Gastrocnemius medialis (tissue), 4 donors: ENCODE results near the gene CDH23. TPM values are rescaled to one million over a fixed set of nuclear protein-coding genes. Genes with fewer than 3 reads are reported as not detected.
"Not testable (repeated sequence)": the region's sequence is repeated elsewhere in the genome, so short reads cannot be mapped to it uniquely, and the experiment has no call there.

Experiments used
- ATAC-seq, 2 donors: fragments of 150-250 bp; one replicate each; pipeline ENCODE4 v1.9.1; 2016
- DNase-seq, 2 donors: peaks; one replicate each; pipeline ENCODE4 v3.0.0-alpha.2; 2019
- H3K27ac ChIP-seq, 4 donors: fragments of 200-600 bp; sonication (generic); 1 replicate in 1 of 4; 2 replicates in 3 of 4; pipeline ENCODE4 v1.5.1; 2016 to 2018; ENCODE audit warnings: mild to moderate bottlenecking in 2 of 4, moderate library complexity in 1 of 4
- H3K27me3 ChIP-seq, 3 donors: fragments of 200-600 bp; sonication (generic) in 2 of 3; 1 replicate in 1 of 3; 2 replicates in 2 of 3; pipeline versions ENCODE4 v1.5.1 to v1.6.0; 2016 to 2019; ENCODE audit warnings: mild to moderate bottlenecking in 1 of 3, moderate library complexity in 1 of 3
- H3K36me3 ChIP-seq, 2 donors: fragments of 200-600 bp; sonication (generic) in 1 of 2; one replicate each; pipeline ENCODE4 v1.5.1; 2017 to 2018
- H3K4me1 ChIP-seq, 2 donors: fragments of 200-600 bp; sonication (generic) in 1 of 2; one replicate each; pipeline ENCODE4 v1.5.1; 2016 to 2017; ENCODE audit warnings: mild to moderate bottlenecking in 2 of 2
- H3K4me3 ChIP-seq, 4 donors: fragments of 200-600 bp; sonication (generic) in 3 of 4; 1 replicate in 1 of 4; 2 replicates in 3 of 4; pipeline ENCODE4 v1.5.1; 2016 to 2019; ENCODE audit warnings: mild to moderate bottlenecking in 2 of 4
- H3K9me3 ChIP-seq, 3 donors: fragments of 200-600 bp; sonication (generic) in 2 of 3; 1 replicate in 1 of 3; 2 replicates in 2 of 3; pipeline ENCODE4 v1.5.1; 2016 to 2019
- CTCF ChIP-seq, 5 experiments: fragments of 450-650 bp in 3 of 5; fragments of 200-600 bp in 2 of 5; sonication (generic) in 2 of 5; IDR thresholded peaks in 4 of 5; conservative IDR thresholded peaks in 1 of 5; 1 replicate in 4 of 5; 2 replicates in 1 of 5; pipeline ENCODE4 v1.5.1; 2016 to 2019; ENCODE audit warnings: antibody characterized with exemption in 5 of 5, mild to moderate bottlenecking in 3 of 5, moderate library complexity in 3 of 5
- POLR2A ChIP-seq, 2 donors: fragments of 450-650 bp; IDR thresholded peaks; one replicate each; pipeline ENCODE4 v1.6.1; 2017; ENCODE audit warnings: antibody characterized with exemption in 2 of 2, mild to moderate bottlenecking in 2 of 2, moderate library complexity in 2 of 2
- in situ Hi-C, 4 donors: fragments of 200-750 bp; cut with MboI; loops; one replicate each; pipeline versions ENCODE4 v1.15.0 to v1.8.0; 2017; ENCODE audit warnings: low sequenced_read_pairs in 4 of 4
- intact Hi-C: fragments of 100-400 bp; cut with DNase I; formaldehyde crosslinking; loops from one replicate; pipeline ENCODE4 v1.15.1; 2023; ENCODE audit warnings: low total_unique reads
- total RNA-seq, 4 donors: library from RNA; depleted of rRNA; stranded (reverse); fragments of >200 nt; gene quantifications; one replicate each; pipeline versions ENCODE4 v1.1.0 to v1.2.3, GENCODE V29; 2016

Gene CDH23
- total RNA-seq, 4 donors from 2014 or later: 0.53 to 1.8 (median 1.2) TPM

GRCh38 chr10:71597821-71598498, 201.2 kb downstream of the CDH23 start:
- peak; percentile 76 to 81 for ATAC-seq
- Histone ChIP-seq H3K36me3 (no peaks in the 10 kb centered on the region), H3K9me3 (no peaks in the 10 kb centered on the region), H3K27me3 (no peaks in the 10 kb centered on the region), H3K4me1 (peaks cover 6 to 13% of the 10 kb centered on the region in 2 donors), H3K27ac (peak overlapping the region; percentile 17 to 74 (median 56)), H3K4me3 (no peak overlapping the region)
- intact Hi-C loops (no loop called here), in situ Hi-C loops (no loop called here)
- TF ChIP-seq POLR2A (IDR thresholded peaks at IDR 0.05) (no peak), CTCF (IDR thresholded peaks at IDR 0.05 in 4 of 5, conservative IDR thresholded peaks at IDR 0.05 in 1 of 5) (no peak)
- DNase-seq: peak; percentile 58 to 89

DNA sequence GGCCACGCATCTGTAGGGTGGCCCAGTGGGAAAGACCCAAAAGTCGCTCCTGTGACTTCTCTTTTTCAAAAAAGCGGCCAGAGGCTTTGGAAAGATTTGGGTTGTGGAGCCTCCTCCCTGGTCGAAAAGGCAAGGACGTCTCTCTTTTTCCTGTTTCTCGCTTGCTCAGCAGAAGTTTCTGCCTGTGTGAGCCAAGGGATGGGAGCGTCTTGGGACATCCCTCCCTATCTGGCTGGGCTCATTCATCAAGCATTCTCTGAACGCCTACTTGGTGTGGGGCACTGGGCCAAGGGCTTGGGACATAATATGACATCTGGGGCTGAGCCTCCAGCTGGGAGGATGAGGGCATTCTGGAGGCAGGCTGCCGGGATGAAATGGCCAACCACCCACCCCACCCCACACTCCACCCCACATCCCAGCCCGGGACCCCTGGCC, 201.9 kb downstream of the CDH23 start:
- ATAC-seq (peak; percentile 84 to 89), DNase-seq (peak; percentile 74 to 91)
- Histone ChIP-seq H3K9me3 (no peaks in the 10 kb centered on the region), H3K27me3 (no peaks in the 10 kb centered on the region), H3K36me3 (no peaks in the 10 kb centered on the region), H3K4me3 (peak overlapping the region in 1 of 4 donors; percentile 17), H3K4me1 (peaks cover 6 to 13% of the 10 kb centered on the region in 2 donors), H3K27ac (peak overlapping the region; percentile 17 to 74 (median 56))
- in situ Hi-C loops (no loop called here), intact Hi-C loops (no loop called here)
- TF ChIP-seq POLR2A (IDR thresholded peaks at IDR 0.05) (no peak), CTCF (IDR thresholded peaks at IDR 0.05 in 4 of 5, conservative IDR thresholded peaks at IDR 0.05 in 1 of 5) (no peak)

GRCh38 chr10:71599518-71599917, 202.8 kb downstream of the CDH23 start:
- in situ Hi-C loops: no loop called here

DNA sequence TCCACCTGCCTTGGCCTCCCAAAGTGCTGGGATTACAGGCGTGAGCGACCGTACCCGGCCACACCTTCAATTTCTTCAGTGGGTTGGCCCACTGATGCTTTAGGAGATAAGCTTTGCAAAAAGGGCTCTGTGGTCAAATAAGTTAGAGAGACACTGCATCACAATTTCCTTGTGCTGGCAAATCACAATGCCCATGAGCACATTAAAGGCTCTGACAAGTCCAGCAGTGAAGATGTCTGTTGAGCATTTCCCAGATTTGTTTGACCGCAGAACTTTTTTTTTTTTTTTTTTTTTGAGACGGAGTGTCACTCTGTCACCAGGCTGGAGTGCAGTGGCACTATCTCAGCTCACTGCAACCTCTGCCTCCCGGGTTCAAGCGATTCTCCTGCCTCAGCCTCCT, 203.5 kb downstream of the CDH23 start:
- peaks cover 6 to 13% of the 10 kb centered on the region in 2 donors for H3K4me1 ChIP-seq
- in situ Hi-C loops, DNase-seq, H3K27me3 ChIP-seq, H3K27ac ChIP-seq, H3K4me3 ChIP-seq, H3K36me3 ChIP-seq, ATAC-seq, intact Hi-C loops, H3K9me3 ChIP-seq: not testable (repeated sequence)

More at GRCh38 chr10:71599518-71599917, 202.8 kb downstream of the CDH23 start:
- intact Hi-C loops: no loop called here
- ATAC-seq (no peak), DNase-seq (no peak)
- Histone ChIP-seq H3K36me3 (no peaks in the 10 kb centered on the region), H3K4me3 (no peak overlapping the region), H3K4me1 (peaks cover 6 to 13% of the 10 kb centered on the region in 2 donors), H3K27ac (no peak overlapping the region), H3K9me3 (no peaks in the 10 kb centered on the region), H3K27me3 (no peaks in the 10 kb centered on the region)
- no peak for TF ChIP-seq POLR2A (IDR thresholded peaks at IDR 0.05)
- TF ChIP-seq CTCF (IDR thresholded peaks at IDR 0.05 in 4 of 5, conservative IDR thresholded peaks at IDR 0.05 in 1 of 5): no peak

GRCh38 chr10:71600849-71601248, 204.1 kb downstream of the CDH23 start:
- intact Hi-C loops (no loop called here), in situ Hi-C loops (no loop called here)
- Histone ChIP-seq H3K36me3 (no peaks in the 10 kb centered on the region), H3K4me3 (no peak overlapping the region), H3K27ac (no peak overlapping the region), H3K4me1 (peaks cover 6 to 13% of the 10 kb centered on the region in 2 donors), H3K9me3 (no peaks in the 10 kb centered on the region), H3K27me3 (no peaks in the 10 kb centered on the region)
- no peak for TF ChIP-seq CTCF (IDR thresholded peaks at IDR 0.05 in 4 of 5, conservative IDR thresholded peaks at IDR 0.05 in 1 of 5)
- TF ChIP-seq POLR2A (IDR thresholded peaks at IDR 0.05): no peak
- no peak for DNase-seq
- no peak for ATAC-seq
